Calu3 (cell line): Measurements from ENCODE around the gene RPS6KA4. TPM values are rescaled to one million over a fixed set of nuclear protein-coding genes. Genes with fewer than 3 reads are reported as not detected.
A peak's percentile ranks its signal among the peaks of the same experiment; 100 is the strongest.

Experiments used
- BruUV-seq: library from RNA; stranded (reverse); fragments of 400-500 nt; replicated peaks from 2 replicates; lab custom pipeline; 2021; lab: Mats Ljungman, UMichigan
- CTCF ChIA-PET: fragments of 300-600 bp; sonication (Branson Sonifier 250); formaldehyde crosslinking; loops from one replicate; lab custom pipeline; 2022; ENCODE audit warnings: antibody characterized with exemption; lab: Charles Lee
- DNase-seq: peaks from one replicate; pipeline ENCODE4 v3.0.0; 2022
- H3K27ac Mint-ChIP-seq: one replicate; pipeline ENCODE4 v1.8.0; 2022; ENCODE audit warnings: mixed read lengths; ENCODE audit not compliant: unreplicated experiment
- H3K27me3 Mint-ChIP-seq: one replicate; pipeline ENCODE4 v1.8.0; 2022; ENCODE audit warnings: mixed read lengths; ENCODE audit not compliant: unreplicated experiment
- H3K36me3 Mint-ChIP-seq: one replicate; pipeline ENCODE4 v1.8.0; 2022; ENCODE audit warnings: mild to moderate bottlenecking, moderate library complexity, mixed read lengths; ENCODE audit not compliant: insufficient read depth, unreplicated experiment
- H3K4me1 Mint-ChIP-seq: one replicate; pipeline ENCODE4 v1.8.0; 2022; ENCODE audit warnings: mild to moderate bottlenecking, low read depth, mixed read lengths; ENCODE audit not compliant: unreplicated experiment
- H3K4me3 Mint-ChIP-seq: one replicate; pipeline ENCODE4 v1.8.0; 2022; ENCODE audit warnings: mild to moderate bottlenecking, low read depth, moderate library complexity, mixed read lengths; ENCODE audit not compliant: unreplicated experiment
- H3K9me3 Mint-ChIP-seq: one replicate; pipeline ENCODE4 v1.8.0; 2022; ENCODE audit warnings: low read depth, mixed read lengths; ENCODE audit not compliant: unreplicated experiment
- intact Hi-C: fragments of 100-400 bp; cut with micrococcal nuclease; formaldehyde crosslinking; loops from one replicate; pipeline ENCODE4 v1.10.0; 2022; ENCODE audit not compliant: unreplicated experiment
- total RNA-seq: library from RNA; stranded (reverse); gene quantifications from 2 replicates; pipeline ENCODE4 v1.2.3, GENCODE V29; 2022
- TF ChIP-seq, protein P1 (sequence below): fragments of 200-600 bp; IDR thresholded peaks from one replicate; pipeline ENCODE4 v1.8.0; 2022; ENCODE audit warnings: antibody characterized with exemption; ENCODE audit not compliant: unreplicated experiment

RPS6KA4 gene
- total RNA-seq, 1 experiment from 2014 or later: 46.0 TPM

DNA sequence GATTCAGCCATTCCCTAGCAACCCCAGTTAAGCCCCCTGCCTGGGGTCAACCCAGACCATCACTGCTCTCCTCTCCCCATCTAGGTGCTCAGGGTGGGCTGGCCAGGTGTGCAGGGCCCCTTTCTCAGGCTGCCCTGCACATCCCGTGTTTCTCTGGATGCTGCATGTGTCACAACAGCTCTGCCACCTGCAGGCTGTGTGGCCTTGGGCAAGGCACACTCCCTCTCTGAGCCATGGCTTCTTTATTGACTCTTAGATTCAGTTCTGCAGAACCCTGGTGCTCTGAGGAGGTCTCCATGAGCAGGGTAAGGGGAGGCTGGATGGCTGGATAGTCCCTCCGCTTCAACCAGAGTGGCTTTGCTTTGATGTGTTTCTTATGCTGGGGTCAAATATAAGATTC lies 24.6 kb downstream of the RPS6KA4 start:
- no peak for DNase-seq
- peaks cover 56% of the 10 kb centered on the region for H3K27me3 Mint-ChIP-seq
- BruUV-seq: no TSS peak
- TF ChIP-seq, protein P1, sequence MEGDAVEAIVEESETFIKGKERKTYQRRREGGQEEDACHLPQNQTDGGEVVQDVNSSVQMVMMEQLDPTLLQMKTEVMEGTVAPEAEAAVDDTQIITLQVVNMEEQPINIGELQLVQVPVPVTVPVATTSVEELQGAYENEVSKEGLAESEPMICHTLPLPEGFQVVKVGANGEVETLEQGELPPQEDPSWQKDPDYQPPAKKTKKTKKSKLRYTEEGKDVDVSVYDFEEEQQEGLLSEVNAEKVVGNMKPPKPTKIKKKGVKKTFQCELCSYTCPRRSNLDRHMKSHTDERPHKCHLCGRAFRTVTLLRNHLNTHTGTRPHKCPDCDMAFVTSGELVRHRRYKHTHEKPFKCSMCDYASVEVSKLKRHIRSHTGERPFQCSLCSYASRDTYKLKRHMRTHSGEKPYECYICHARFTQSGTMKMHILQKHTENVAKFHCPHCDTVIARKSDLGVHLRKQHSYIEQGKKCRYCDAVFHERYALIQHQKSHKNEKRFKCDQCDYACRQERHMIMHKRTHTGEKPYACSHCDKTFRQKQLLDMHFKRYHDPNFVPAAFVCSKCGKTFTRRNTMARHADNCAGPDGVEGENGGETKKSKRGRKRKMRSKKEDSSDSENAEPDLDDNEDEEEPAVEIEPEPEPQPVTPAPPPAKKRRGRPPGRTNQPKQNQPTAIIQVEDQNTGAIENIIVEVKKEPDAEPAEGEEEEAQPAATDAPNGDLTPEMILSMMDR: no peak
- no peak overlapping the region for H3K4me3 Mint-ChIP-seq
- peaks cover 20% of the 10 kb centered on the region for H3K4me1 Mint-ChIP-seq
- no peaks in the 10 kb centered on the region for H3K36me3 Mint-ChIP-seq
- CTCF ChIA-PET: interaction anchor here (0.6 kb wide), 1 partner anchor 74 kb away, joined by 4 read pairs; no protein-coding TSS in a partner anchor
- H3K9me3 Mint-ChIP-seq: no peaks in the 10 kb centered on the region
- no peak overlapping the region for H3K27ac Mint-ChIP-seq
- intact Hi-C loops: no loop called here

DNA sequence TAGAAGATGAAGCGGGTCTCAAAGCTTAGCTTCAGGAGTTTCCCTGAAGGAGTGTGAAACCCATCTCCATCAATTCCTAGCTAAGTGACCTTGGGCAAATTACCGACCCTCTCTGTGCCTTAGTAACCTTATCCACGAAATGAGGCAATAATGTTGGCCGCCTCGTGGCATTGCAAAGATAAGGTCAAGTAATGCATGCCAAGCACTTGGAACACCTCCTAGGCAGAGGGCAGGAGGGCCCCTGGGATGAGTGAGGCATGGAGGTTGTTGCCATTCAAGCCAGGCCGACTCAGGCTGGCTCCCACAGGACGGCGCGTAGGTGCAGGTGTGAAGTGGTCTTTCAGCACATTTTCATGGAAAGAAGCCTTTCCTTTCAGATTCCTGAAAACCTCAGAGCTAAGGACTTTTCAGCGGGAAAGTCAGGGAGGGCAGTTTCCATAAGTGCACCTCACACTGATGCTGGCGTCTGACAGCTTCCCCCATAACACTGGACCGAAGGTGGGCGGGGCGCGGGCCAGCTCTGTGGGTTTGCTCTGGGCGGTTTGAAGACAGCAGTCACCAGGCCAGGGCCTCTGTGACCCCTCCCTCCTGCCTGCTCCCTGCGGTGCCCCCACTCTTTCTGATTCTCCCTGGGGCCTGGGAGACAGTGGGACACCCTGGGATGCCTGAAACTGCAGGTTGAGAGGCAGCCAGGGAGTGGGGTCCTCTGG lies 25.2 kb downstream of the RPS6KA4 start:
- Mint-ChIP-seq H3K4me1 (peaks cover 20% of the 10 kb centered on the region), H3K27me3 (peaks cover 62% of the 10 kb centered on the region), H3K36me3 (no peaks in the 10 kb centered on the region), H3K4me3 (no peak overlapping the region), H3K27ac (no peak overlapping the region), H3K9me3 (no peaks in the 10 kb centered on the region)
- DNase-seq: no peak
- intact Hi-C loops: no loop called here
- TF ChIP-seq, protein P1: no peak
- CTCF ChIA-PET: interaction anchor here (0.6 kb wide), 2 partner anchors 74 to 1462 kb away, joined by 4 read pairs; no protein-coding TSS in a partner anchor
- no TSS peak for BruUV-seq

DNA sequence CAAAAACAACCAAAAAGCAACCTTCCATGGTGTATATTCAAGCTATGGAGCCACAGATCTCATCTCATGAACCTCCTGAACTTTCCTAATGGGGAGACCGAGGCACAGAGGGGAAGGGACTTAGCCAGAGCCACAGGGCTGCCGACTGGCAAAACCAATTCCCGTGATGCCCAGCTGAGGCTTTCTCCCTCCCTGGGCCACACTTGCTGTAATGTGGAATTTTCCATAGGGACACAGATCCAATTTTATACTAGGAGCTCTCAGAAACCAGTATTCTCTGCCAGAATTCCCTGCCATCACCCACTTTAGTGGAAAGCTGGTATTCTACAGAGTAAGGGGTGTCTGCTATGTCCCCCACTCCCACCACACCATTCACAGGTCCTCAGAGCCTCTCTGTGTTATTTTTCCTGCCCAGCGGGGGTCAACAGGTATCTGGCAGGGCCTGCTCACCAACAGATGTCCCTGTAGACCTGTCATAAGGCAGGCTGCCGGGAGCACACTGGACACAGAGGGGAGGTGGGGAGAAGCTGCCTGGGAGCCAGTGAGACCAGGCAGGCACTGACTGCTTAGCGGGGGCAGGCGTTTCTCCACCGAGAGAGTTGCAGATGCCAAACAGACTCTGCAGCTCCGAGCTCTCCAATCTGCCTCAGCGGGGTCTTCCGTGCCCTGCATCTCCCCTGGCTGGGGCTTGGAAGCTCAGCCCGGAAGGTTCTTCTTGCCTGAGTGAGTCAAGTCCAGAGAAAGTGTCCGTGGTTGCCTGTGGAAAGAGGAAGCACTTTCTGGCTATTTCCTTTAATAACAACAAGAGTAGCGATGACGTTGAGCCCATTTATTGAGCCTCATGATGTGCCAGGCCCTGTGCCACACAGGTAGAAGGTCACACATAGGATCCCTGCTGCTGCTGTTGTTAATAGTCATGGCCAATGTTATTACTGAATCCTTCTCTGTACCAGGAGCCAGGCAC lies 26.3 kb downstream of the RPS6KA4 start:
- Mint-ChIP-seq H3K27me3 (peaks cover 72% of the 10 kb centered on the region), H3K4me1 (peaks cover 20% of the 10 kb centered on the region), H3K4me3 (no peak overlapping the region), H3K9me3 (peaks cover 2% of the 10 kb centered on the region), H3K36me3 (no peaks in the 10 kb centered on the region), H3K27ac (no peak overlapping the region)
- no TSS peak for BruUV-seq
- no peak for DNase-seq
- TF ChIP-seq, protein P1: no peak
- intact Hi-C loops: no loop called here
- CTCF ChIA-PET: interaction anchor here (0.5 to 0.8 kb wide), 3 partner anchors 20 to 1464 kb away, joined by 3 to 4 read pairs (median 4); no protein-coding TSS in a partner anchor

DNA sequence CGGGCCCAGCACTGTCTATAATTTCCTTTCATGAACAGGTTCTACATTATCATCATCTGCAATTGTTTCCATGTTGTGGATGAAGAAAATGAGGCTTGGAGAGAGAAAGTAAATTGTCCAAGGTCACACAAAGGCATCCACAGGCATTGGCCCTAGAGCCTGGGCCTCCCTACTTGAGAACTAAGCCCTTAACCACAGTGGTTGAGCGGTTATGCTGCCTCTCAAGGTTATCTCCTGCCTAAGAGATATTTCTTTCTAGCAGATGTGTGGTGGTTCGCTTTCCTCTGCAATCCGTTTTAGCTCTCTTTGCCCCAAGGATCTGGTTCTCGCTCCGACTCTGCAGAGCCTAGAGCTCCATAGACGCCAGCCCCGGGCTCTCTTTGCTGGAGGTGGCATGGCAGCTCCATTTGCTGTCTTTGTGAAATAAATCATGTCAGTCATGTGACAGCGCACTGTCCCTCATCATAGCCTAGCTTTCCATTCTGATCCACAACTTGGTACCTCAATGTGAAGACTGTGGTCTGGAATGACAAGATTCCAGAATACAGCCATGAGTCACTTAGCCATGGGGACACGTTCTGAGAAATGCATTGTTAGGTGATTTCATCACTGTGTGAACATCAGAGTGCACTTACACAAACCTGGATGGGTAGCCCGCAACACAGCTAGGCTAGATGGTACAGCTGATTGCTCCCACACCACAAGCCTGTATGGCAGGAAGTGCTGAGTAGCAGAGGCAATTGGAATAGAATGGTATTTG lies 27.2 kb downstream of the RPS6KA4 start:
- Mint-ChIP-seq H3K27ac (no peak overlapping the region), H3K4me1 (peaks cover 20% of the 10 kb centered on the region), H3K27me3 (peaks cover 81% of the 10 kb centered on the region), H3K4me3 (no peak overlapping the region), H3K9me3 (peaks cover 2% of the 10 kb centered on the region), H3K36me3 (no peaks in the 10 kb centered on the region)
- BruUV-seq: no TSS peak
- TF ChIP-seq, protein P1: no peak
- peak; percentile 12 for DNase-seq
- CTCF ChIA-PET: interaction anchor here (0.8 to 1.0 kb wide), 2 partner anchors 30 to 31 kb away, joined by 3 to 4 read pairs; no protein-coding TSS in a partner anchor
- intact Hi-C loops: no loop called here
